ENCODE results near the gene ASB15.

Gene ASB15

GRCh38 chr7:123687161-123687560 lies 85.5 kb downstream of the ASB15 start:
- DNase-seq (ENCODE audit: low read depth in 1 of 2, low spot score in 1 of 2), result no peak
- no peak for TF ChIP-seq JUND (IDR thresholded peaks at IDR 0.05; ENCODE audit: low read depth)
- in situ Hi-C loops (cut with HindIII; ENCODE audit: low pct_unique_long_range_greater_than_20kb, low sequenced_read_pairs), result no loop called here

- TF ChIP-seq JUND (IDR thresholded peaks at IDR 0.05; ENCODE audit: low read depth), result no peak
- in situ Hi-C loops (cut with HindIII; ENCODE audit: low pct_unique_long_range_greater_than_20kb, low sequenced_read_pairs), result no loop called here
- DNase-seq (ENCODE audit: low read depth in 1 of 2, low spot score in 1 of 2), result no peak
Observed at GRCh38 chr7:123687727-123688126, 86.1 kb downstream of the ASB15 start.
